HT-29 (cell line): ENCODE measurements around the gene NNT. TPM values are rescaled to one million over a fixed set of nuclear protein-coding genes. Genes with fewer than 3 reads are reported as not detected.
A peak's percentile ranks its signal among the peaks of the same experiment; 100 is the strongest.
"Not testable (repeated sequence)": the region's sequence is repeated elsewhere in the genome, so short reads cannot be mapped to it uniquely, and the experiment has no call there.

Experiments
- DNase-seq: peaks from one replicate; pipeline ENCODE4 v3.0.0-alpha.2; 2015; ENCODE audit warnings: low spot score
- total RNA-seq: library from RNA; depleted of rRNA; stranded (reverse); fragments of >200 nt; shearing (Covaris generic); gene quantifications from 2 replicates; pipeline ENCODE4 v1.2.3, GENCODE V29; 2014; rRNA removed

The NNT gene
- 17.5 and 21.0 TPM in 2 replicates for total RNA-seq

- DNase-seq: peak; percentile 65
Measured at GRCh38 chr5:43602461-43603343, at the start of gene NNT. Gene NNT, plus strand, starts transcription at chr5:43603180. Its CDS starts 6,016 bp downstream, at chr5:43609196.

DNA sequence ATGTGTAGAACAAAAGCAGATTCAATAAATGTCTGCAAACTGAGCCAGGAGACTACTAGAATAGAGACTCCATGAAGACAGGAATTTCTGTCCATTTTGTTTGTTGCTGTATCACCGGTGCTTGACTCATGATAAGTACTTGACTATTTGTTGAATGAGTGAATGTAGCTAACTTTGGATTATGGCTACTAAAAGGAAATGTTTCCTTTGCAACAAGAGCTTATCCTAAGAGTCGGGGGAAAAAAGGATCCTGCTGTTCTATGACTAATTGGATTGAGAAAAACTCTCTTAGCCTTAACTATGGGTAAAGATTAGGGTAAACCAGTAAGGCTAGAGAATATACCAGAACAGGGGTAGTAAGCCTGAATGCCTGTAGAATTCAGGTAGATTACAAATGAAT, 49.6 kb upstream of the NNT start:
- no peak for DNase-seq

DNA sequence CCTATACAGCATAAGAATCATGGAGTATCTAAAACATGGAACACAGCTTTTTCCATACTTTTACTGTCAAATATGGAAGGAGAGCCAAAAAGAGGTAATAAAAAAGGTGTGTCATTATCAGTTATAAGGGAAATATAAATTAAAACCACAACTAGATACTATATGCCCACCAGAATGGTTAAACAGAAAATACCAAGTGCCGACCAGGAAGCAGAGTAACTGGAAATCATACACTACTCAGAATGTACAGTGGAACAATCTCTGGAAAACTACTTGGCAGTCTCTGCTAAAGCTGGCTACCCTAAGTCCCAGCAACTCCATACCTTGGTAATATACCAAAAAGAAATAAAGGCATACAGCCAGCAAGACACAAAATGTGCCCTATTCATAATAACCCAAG, 48.5 kb upstream of the NNT start:
- DNase-seq: no peak

DNA sequence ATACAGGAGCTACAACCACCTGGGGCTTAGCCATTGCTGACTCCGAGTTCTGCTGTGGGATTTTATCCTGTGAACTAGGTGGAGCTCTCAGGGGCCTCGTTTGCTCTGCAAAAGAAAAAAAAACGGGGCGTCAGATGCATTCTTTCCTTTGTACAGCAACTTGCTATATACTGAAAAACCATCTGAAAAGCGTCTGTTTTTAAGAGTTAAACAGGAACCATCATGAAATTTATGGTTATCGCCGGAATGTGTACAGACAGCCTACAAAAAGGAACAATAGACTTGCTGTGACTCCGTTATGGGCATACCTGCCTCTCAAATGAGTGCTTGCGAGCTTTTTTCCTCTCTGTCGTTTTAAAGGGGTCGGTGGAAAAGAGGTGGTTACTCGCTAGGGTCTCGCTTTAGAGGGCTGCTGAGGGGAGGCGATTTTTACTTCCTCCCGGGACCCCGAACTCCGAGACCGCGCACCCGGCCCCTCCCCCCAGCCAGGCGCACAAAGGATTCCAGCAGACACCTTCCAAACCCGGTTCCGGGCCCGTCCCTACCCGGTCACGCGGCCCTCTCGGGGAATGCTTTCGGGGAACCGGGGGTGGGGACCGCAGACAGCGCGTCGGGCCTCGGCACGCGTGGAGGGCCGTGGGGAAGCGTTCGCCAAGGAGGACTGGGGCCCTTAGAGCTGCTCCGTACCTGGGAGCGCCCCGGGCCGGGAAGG, 46.9 kb upstream of the NNT start:
- peak; percentile 71 for DNase-seq

GRCh38 chr5:43556607-43556856, 46.4 kb upstream of the NNT start:
- DNase-seq: not testable (repeated sequence)

- peak; percentile 90 for DNase-seq
Measured at GRCh38 chr5:43556857-43557542, 46.0 kb upstream of the NNT start, which contains the start of gene PAIP1. Gene PAIP1, minus strand, starts transcription at chr5:43557077. Its CDS starts 231 bp downstream, at chr5:43556846.

DNA sequence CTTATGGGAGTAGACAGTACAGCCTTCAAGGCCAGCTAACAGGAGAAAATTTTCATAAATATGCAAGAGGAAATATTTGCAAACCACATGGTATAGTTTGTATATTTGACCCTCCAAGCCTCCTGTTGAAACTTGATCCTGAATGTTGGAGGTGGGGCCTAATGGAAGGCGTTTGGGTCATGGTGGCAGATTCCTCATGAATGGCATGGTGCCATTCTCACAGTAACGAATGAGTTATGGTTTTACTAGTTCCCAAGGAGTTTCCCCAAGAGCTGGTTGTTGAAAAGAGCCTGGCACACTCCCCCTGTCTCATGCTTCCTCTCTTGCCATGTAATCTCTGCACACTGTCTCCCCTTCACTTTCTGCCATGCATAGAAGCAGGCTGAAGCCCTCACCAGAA, 42.9 kb upstream of the NNT start:
- no peak for DNase-seq

GRCh38 chr5:43561356-43561755, 41.6 kb upstream of the NNT start:
- DNase-seq: no peak

DNA sequence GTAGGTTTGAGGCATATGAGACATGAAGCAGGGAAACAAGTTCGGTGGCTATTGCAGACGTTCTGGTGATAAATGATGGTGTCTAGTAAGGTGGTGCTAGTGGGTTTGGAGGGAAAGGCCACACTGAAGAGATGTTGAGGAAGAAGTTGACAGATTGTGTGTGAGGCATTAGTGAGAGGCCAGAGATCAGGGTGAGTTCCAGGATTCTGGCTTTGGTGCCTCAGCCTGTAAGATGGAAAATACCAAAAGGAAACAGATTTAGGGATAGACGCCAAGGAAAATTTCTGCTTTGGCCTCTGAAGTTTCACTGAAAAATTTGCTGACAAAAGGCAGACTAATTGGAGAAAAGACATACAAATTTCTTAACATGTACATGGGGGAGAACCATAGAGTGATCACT, 39.7 kb upstream of the NNT start:
- DNase-seq: no peak

DNA sequence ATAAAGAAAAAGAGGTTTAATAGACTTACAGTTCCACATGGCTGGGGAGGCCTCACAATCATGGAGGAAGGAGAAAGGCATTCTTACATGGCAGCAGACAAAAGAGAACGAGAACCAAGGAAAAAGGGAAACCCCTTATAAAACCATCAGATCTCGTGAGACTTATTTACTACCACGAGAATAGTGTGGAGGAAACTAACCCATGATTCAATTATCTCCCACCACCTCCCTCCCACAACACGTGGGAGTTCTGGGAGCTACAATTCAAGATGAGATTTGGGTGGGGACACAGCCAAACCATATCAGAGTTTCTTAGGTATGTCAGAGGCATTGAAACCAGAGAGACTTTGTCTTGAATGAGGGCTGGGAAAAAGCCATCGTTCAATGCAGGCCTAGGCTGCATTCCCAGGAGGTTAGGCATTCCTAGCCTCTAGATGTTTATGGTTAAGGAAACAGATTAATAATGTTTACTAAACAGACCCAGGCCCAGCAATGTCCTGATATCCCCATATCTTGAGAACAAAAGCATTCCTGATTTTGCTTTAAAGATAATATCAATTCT, 38.6 kb upstream of the NNT start:
- no peak for DNase-seq

- DNase-seq: no peak
Measured at GRCh38 chr5:43565043-43565442, 37.9 kb upstream of the NNT start.

GRCh38 chr5:43567967-43568366, 35.0 kb upstream of the NNT start:
- DNase-seq: no peak

- no peak for DNase-seq
Measured at GRCh38 chr5:43569236-43569746, 33.7 kb upstream of the NNT start.

DNA sequence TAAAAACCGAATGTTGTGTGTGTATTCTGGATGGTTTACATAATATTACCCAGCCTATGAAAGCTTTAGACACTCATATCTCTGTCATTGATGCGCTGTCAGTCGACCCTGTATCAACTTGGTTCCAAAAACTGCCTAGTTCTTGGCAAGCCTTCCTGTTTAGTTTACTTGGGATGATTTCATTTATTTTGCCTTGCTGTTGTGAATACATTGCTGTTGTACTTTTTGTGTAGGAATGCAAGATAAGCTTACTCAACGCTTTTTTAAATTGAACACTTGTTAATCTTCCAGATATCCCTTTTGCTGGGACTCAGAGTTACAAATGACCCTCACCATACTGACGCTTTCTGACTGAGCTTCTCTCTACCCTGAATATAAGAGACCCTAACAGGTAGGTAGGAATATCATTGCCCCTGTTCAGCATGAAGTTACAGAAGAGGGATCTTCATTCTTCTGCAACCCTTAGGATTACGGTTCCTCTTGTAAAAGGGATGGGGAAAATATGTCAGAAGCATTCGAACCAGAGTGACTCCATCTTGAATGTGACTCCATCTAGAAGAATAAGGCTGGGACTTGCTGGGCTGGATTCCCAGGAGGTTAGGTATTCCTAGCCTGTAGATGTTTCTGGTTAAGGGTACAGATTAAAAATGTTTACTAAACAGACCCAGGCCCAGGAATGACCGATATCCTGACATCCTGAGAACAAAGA, 32.4 kb upstream of the NNT start:
- DNase-seq: no peak

GRCh38 chr5:43571237-43571636, 31.7 kb upstream of the NNT start:
- DNase-seq: no peak

- DNase-seq: no peak
Measured at GRCh38 chr5:43572357-43572756, 30.6 kb upstream of the NNT start.

GRCh38 chr5:43573058-43573457, 29.9 kb upstream of the NNT start:
- no peak for DNase-seq

DNA sequence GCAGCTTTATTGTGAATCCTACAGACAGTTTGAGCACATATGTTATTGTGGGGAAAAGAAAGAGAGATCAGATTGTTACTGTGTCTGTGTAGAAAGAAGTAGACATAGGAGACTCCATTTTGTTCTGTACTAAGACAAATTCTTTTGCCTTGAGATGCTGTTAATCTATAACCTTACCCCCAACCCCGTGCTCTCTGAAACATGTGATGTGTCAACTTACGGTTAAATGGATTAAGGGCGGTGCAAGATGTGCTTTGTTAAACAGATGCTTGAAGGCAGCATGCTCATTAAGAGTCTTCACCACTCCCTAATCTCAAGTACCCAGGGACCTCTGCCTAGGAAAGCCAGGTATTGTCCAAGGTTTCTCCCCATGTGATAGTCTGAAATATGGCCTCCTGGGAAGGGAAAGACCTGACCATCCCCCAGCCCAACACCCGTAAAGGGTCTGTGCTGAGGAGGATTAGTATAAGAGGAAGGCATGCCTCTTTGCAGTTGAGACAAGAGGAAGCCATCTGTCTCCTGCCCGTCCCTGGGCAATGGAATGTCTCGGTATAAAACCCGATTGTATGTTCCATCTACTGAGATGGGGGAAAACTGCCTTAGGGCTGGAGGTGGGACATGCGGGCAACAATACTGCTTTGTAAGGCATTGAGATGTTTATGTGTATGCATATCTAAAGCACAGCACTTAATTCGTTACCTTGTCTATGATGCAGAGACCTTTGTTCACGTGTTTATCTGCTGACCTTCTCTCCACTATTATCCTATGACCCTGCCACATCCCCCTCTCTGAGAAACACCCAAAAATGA, 22.4 kb upstream of the NNT start:
- not testable (repeated sequence) for DNase-seq

DNA sequence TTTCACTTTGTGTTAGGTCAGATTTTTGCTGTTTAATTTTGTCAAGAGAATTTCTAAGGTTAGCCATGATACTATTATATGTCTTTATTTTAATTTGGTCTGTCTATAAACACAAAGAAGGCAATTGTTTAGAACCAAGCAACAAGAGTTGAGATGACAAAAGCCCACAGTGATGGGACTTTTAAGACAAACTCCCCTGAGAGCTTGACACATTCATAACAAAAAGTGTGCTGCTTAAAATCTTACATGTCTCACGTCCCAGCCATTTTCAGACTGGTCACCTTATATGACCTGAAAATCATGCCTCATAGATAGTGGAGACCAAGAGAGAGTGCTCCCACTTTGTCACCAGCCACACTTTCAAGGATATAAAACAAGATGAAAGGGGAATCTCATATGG, 21.6 kb upstream of the NNT start:
- no peak for DNase-seq
